ENCODE measurements around the gene ZNF607.
"Not testable (repeated sequence)": the region's sequence is repeated elsewhere in the genome, so short reads cannot be mapped to it uniquely, and the experiment has no call there.

Gene ZNF607

DNA sequence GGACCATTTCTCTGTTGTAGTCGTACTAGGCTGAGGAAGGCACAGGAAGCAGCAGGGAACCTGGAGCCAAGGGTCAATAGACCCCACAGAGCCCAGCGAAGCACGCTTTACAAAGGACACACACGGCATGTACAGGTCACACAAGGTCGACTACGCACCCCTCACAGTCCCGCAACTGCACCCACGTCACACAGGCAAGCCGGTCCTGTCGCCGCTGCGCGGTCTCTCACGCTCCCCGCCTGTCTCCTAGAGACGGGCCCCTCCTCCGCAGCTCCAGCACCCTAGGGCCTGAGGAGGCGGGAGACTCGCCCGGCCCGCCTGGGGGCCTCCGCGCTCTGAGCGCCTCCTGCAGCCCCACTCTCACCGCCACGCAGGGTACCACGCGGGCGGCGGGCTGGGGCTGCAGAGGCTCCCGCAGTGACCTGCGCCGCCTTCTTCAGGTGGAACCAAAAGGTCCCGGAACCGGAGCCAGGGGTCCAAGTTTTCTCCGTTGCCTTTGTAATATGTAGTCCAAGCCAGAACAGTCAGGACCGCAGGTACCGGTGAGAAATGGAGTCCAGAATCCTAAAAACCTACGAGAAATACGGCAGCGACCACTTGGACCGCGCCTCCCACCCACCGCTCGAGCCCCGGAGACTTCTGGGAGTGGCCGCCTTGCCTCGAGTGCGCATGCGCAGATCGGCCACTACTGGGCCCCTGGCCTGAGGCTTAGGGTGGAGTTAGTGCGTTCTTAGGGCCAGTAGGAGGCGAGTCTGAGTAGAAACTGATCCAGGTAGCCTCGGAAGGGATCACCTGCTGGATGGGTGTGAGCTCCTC is at the start of gene ZNF607:
Gene ZNF607 (minus strand): TSS at position 651 of the 816 bp plus-strand sequence. CDS start 8,143 bp downstream, outside the sequence.
- DNase-seq (ENCODE audit: low spot score) = peak; percentile 87

DNA sequence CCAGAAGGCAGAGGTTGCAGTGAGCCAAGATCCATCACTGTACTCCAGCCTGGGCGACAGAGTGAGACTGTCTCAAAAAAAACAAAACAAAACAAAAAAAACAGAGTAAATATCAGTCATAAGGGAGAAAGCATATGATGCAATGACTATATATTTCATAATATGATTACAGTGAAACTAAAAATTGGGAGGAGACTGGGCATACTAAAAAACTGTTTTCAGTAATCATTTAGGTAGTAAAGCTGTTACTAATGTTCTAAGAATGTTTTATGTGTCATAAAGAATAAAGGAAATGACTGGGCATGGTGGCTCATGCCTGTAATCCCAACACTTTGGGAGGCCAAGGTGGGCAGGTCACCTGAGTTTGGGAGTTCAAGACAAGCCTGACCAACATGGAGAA is 43.9 kb upstream of the ZNF607 start:
- DNase-seq (ENCODE audit: low spot score) = no peak

DNA sequence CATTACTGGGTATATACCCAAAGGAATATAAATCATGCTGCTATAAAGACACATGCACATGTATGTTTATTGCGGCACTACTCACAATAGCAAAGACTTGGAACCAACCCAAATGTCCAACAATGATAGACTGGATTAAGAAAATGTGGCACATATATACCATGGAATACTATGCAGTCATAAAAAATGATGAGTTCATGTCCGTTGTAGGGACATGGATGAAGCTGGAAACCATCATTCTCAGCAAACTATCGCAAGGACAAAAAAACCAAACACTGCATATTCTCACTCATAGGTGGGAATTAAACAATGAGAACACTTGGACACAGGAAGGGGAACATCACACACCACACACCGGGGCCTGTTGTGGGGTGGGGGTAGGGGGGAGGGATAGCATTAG is 38.1 kb upstream of the ZNF607 start:
- DNase-seq (ENCODE audit: low spot score) = not testable (repeated sequence)

DNA sequence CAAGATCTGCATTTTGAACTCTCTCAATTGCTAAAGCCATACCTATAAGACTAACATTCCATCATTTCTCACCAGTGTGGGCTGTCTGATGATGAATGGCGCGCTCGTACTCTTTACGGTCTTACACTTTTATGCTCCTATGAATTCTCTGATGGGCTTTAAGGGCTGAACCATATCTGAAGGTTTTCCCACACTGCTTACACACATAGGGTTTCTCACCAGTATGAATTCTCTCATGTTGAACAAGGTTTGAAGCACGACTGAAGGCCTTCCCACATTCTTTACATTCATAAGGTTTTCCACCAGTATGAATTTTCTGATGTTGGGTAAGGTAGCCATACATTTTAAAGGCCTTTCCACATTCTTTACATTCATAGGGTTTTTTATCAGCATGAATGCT is 18.8 kb upstream of the ZNF607 start:
- DNase-seq (ENCODE audit: low spot score) = no peak

DNA sequence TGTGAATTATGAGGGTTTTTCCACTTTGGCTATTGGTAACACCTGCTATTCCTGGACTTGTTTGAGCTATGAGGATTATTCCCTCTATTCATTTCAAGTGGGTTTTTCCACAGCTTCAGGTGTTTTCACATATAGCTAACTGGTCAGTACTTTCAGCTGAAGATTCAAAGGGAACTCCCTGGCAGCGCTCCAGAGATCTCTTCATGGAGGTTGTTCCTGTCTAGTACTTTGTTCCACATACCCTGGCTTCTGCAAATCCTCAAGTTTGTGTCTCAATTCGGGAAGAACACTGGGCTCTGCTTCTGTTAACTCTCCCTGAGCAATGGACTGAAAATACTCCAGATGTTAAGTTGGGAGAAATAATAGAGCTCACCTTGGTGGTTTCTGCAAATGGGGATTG is 5.6 kb upstream of the ZNF607 start:
- no peak for DNase-seq (ENCODE audit: low spot score)

DNA sequence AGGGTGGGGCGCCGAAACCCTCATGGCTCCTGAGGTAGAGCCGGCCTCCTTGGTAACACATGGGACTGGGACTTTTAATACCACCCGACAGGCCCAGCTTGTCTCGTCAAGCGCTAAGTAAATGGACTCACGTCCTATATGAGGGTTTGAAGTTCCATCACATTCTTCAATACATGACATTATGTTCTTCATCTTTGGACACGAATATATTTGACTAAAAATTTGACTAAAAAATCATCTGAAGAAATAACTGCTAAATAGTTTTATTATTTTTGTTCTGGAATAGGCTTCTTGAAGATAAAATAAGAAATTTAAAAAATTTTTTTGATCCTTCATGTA is 335 bp upstream of the ZNF607 start:
- DNase-seq (ENCODE audit: low spot score) = no peak

DNA sequence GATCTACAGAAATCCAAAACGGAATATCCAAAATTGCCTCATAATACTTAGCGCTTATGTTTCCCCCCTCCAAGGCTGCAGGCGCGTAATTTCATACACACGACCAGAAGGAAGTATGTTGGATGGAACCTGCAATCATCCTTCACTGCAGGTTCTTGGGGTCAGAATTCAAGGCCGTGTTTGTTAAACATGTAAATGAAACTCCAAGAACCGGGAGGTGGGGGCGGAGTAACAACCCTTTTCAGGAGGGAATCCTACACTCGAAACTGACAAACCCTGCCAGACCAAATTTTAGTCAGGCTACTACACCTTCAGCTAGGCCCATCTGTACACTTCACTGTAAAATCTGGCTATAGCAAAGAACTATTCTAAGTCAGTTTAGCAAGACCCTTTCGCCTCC is 1.3 kb downstream of the ZNF607 start:
- DNase-seq (ENCODE audit: low spot score) = no peak

DNA sequence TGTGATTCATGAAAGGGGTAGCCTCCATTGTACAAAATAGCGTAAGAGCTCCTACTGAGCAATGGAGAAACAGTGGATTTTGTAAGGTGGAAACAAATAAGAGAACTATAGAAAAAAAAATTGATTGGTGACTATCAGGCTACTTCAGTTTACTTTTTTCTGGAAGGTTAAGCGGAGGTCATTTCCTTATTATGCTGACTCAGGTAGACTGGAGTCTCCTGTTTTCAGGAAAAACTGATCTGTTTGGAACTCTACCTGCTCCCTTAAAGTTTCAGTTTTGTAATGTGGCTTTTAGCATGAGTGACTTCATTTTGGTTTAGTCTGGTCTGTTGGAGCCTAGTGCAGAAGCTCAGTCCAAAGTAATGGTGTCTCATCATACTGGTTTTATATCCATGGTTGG is 3.4 kb downstream of the ZNF607 start:
- DNase-seq (ENCODE audit: low spot score) = no peak

DNA sequence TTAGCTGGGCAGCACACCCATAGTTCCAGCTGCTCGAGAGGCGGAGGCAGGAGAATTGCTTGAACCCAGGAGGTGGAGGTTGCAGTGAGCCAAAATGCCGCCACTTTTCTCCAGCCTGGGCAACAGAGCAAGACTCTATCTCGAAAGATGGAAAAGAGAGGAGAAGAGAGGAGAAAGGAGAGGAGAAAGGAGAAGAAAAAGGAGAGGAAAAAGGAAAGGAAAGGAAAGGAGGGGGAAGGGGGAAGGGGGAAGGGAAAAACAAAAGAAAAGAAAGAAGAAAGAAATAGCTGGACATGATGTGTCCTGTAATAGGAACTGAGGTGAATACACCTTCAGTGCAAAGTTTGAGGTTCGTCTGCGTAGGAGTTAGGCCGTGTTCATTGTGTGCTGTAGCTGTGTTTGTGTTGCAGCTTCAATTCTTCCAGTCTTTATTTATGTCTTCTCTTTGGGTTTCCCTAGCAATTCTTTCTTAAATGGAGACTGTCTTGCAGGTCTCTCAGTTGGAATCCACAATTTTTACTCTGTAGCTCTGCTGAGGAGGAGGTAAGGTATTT is 13.4 kb downstream of the ZNF607 start:
- DNase-seq (ENCODE audit: low spot score) = no peak

DNA sequence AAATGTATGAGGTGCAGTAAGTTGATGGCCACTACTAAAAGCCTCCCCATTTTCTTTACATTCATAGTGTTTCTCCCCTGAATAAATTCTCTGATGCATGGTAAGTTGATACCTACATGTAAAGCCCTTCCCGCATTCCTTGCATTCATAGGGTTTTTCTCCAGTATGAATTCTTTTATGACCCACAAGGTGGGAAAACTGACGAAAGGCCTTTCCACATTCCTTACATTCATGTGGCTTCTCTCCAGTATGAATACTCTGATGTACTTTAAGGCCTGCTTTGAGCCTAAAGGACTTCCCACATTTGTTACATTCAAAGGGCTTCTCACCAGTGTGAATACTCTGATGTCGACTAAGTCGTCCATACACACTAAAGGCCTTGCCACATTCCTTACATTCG is 20.5 kb downstream of the ZNF607 start:
- no peak for DNase-seq (ENCODE audit: low spot score)

DNA sequence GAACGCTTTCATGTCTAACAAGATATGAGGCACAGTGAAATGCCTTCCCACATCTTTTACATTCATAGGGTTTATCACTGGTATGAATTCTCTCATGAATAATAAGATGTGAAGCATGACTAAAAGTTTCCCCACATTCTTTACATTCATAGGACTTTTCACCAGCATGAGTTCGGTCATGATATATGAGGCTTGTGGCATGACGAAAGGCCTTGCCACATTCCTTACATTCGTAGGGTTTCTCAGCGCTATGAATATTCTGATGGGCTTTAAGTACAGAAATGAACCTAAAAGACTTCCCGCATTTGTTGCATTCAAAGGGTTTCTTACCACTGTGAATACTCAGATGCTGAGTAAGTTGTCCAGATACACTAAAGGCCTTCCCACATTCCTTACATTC is 21.3 kb downstream of the ZNF607 start:
- DNase-seq (ENCODE audit: low spot score) = no peak

DNA sequence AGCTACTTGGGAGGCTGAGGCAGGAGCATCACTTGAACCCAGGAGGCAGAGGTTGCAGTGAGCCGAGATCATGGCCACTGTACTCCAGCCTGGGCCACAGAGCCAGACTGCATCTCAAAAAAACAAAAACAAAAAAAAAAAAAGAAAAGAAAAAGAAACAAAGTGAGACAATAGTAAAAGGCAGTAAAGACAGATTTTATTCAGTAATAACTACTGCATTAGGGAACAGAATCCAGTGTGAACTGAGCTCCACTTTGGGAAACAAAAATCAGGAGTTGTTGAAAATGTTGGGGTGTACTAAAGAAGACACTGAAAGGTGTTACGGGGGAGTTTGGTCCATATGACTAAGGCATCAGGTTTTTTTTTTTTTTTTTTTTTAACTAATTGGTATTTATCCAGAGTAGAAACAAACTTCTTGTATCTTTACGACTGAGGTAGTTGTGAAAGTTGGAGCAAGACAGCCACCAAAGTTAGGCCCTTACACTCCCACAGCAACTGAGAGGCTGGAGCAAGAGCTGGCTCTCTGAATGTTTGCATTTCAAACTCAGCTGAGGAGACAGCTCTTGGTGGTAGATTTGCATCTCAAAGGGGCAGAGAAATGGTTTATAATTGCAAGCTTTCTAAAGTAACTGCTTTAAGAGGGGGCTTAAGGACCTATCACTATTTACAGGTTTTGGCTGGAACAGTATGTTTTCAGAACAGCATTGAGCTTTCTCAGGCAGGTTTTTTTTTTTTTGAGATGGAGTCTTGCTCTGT is 24.2 kb downstream of the ZNF607 start:
- no peak for DNase-seq (ENCODE audit: low spot score)

DNA sequence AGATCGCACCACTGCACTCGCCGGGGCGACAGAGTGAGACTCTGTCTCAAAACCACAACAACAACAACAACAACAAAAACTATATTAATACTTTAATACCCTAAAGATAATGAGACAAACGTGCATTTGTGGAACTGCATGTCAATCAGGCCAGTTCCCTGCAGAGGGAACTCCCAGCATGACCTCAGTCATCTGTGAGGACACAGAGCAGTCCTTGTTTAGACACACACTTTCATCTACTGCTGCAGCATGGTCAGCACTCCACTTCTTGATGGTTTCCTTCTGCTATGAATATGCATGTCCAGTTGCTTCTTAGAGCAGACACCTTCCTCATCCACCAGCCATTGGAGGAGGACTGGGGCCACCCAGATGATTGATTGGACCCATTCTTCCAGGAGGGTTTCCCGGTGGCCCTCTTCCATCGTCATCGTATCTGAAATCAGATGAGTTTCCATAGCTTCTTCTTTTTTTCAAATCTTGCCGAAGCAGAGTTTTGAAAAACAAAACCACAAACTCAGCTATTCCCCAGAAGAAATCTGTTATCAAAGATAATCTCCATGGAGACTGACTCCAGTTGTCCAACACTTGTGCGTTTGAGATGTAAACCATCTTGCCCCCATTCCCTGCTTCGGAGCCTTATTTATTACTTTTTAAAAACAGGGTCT is 26.5 kb downstream of the ZNF607 start:
- no peak for DNase-seq (ENCODE audit: low spot score)

DNA sequence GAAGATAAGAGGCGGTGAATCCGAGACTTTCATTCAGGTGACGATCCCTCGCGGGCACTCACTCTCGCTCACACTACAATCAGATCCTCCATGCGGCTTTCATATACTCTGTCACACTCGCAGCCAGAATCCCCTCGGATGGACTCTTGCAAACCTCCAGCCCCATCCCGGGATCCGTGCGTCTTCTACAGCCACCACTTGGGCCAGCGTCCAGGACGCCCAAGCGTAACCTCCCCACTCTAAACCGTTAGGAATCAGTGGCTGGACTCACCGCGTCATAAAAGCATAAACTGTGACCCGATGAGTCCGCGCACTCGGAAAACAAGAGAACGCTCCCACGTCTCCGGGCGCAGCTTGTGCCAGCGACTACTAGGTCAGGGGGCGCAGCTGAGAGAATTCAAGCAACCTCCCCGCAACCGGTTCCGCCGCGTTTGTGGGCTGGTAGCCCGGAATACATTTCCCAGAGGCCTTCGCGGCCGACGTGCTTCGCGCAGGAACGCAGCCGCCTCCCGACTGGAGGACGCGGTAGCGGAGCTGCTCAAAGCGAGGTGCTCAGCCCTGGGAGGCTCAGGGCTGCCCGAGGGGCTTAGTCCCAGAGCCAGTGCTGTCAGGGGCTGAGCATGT is 27.6 kb downstream of the ZNF607 start:
- peak; percentile 81 for DNase-seq (ENCODE audit: low spot score)

DNA sequence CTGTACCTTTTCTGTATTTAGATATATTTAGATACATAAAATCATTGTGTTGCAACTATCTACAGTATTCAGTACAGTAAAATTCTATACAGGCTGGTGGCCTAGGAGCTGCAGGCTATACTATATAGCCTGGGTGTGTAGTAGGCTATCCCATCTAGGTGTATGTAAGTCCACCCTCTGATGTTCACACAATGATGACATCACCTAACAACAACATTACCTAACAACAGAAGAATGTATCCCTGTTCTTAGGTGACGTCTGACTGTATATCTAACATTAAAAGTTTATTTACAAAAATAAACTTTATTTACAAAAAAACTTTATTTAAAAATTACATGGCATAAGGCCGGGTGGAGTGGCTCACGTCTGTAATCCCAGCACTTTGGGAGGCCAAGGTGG is 36.0 kb downstream of the ZNF607 start:
- no peak for DNase-seq (ENCODE audit: low spot score)

DNA sequence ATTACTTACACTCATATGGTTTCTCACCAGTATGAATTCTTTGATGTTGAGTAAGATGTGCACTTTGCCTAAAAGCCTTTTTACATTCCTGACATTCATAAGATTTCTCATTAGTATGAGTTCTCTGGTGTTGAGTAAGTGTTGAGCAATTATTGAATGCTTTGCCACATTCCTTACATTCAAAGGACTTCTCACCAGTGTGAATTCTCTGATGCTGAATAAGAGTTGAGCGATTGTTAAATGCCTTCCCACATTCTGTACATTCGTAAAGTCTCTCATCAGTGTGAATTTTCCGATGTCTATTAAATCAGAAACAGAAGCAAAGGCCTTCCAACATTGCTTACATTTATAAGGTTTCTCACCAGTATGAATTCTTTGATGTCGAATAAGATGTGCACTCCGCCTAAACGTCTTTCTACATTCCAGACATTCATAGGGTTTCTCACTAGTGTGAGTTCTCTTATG is 50.1 kb downstream of the ZNF607 start:
- DNase-seq (ENCODE audit: low spot score) = no peak

DNA sequence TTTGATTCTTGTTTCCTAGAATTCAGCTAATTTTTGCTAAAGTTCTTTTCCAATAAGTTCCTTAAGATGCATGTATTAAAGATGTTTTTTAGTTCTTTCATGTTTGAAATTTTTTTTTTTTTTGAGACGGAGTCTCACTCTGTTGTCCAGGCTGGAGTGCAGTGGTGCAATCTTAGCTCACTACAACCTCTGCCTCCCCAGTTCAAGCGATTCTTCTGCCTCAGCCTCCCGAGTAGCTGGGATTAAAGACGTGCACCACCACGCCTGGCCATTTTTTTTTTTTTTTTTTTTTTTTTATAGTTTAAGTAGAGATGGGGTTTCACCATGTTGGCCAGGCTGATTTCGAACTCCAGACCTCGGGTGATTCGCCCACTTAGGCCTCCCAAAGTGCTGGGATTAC is 62.4 kb downstream of the ZNF607 start:
- not testable (repeated sequence) for DNase-seq (ENCODE audit: low spot score)

DNA sequence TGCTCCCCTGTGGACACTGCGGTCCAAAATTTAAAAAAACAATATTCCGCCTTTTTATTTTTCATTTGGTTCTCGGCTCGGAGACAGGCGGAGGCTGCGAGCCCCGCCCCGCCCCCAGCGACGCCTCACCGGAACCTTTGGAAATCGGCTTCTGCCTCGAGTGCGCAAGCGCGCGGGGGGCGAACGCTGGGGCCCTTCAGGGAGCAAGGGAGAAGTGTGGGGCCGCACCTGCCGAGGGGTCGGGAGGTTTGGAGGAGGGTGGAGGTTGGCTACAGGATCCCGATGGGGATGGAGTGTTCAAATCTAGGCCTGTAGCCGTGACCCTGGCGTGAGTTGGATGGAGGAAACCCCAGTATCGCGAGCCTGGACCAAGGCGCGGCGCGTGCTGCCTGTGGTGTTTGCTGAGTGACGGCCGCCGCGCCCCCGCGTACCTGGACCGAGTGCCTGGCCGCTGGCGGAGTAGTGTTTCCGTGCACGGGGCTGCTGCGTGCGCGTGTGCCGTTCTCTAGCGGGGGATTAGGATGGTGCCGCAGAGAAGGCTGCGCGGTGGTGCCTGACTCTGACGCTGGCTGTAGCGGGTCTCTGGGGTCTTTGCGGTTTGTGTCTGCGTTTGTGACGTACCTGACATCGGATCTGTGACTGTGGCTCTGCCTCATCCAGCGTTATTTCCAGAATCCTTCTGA is 63.7 kb downstream of the ZNF607 start:
- peak; percentile 79 for DNase-seq (ENCODE audit: low spot score)

DNA sequence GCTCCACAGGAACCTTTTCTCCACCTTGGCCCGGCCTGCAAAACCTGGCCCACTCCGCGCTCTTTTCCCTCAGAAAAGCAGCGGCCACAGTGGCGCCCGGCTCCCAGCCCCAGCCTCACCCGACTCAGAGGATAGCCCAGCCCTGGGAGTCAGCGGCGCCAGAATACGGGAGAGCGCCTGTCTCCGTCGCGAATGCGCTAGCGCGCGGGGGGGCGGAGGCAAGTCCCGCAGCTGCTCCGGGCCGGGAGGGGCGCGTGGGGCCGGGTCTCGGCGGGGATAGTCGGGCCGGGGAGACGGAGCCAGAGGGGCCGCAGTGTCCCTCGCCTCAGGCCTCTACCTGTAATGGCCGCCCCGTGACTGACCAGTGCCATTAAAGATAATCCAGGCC is 64.3 kb downstream of the ZNF607 start, which contains the start of gene ZFP30:
Gene ZFP30 (minus strand): TSS at position 165 of the 388 bp plus-strand sequence. CDS start 7,643 bp downstream, outside the sequence.
- peak; percentile 63 for DNase-seq (ENCODE audit: low spot score)

DNA sequence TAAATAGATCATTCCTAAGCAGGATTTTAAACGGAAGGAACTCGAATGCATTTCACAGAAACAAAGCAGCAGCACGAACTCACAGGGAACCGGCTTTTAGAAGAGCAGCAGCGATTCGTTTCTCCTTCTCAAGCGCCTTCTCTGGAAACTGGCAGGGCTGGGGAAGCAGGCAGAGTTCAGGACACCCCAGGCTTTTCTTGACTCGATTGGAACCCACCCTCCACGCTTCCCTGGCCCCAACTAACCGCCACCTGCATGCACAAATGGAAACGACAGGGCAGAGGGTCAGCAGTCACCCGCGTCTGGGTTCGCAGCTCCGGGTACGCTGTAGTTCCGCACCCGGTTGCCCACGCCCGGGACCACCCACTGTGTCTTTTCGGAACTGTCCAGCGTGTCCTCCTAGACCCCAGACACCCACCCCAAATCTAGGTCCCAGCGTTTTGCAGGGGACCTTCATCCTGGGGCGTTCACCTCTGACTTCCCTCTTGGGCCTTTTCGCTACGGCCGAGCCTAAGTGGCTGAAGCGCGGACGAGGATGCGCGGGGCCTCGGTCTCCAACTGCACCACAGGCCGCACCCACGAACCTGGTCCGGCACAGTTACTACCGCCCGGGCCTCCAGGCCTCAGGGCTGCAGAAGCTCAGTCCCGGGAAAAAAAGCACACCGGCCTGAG is 64.8 kb downstream of the ZNF607 start:
- DNase-seq (ENCODE audit: low spot score) = peak; percentile 16

DNA sequence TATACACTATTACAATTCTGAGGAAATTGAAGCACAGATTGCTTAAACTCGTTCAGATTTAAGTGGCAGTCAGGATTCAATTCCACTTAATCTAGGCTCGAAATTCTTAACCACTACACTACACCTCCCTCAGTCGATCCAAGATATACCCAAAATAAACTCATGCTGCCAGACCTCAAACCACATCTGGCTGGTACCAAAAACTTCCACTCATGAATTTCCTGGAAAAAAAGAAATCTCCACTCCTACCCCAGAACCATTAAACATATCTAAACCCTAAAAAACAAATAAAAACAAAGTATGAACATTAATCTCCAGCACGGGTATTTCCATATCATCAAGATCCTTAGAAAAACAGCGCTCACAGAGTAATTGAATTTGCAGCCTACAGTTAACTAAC is 65.4 kb downstream of the ZNF607 start:
- peak; percentile 7 for DNase-seq (ENCODE audit: low spot score)
